ENCODE results near the gene INPP1.
"Not testable (repeated sequence)": the region's sequence is repeated elsewhere in the genome, so short reads cannot be mapped to it uniquely, and the experiment has no call there.

The INPP1 gene, protein sequence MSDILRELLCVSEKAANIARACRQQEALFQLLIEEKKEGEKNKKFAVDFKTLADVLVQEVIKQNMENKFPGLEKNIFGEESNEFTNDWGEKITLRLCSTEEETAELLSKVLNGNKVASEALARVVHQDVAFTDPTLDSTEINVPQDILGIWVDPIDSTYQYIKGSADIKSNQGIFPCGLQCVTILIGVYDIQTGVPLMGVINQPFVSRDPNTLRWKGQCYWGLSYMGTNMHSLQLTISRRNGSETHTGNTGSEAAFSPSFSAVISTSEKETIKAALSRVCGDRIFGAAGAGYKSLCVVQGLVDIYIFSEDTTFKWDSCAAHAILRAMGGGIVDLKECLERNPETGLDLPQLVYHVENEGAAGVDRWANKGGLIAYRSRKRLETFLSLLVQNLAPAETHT

GRCh38 chr2:190343536-190344275 is at the start of gene INPP1:
Gene INPP1, plus strand, starts transcription at chr2:190343589. Its CDS starts 16,514 bp downstream, at chr2:190360103.
- DNase-seq = peak in 1 of 4 experiments; percentile 15

- DNase-seq = not testable (repeated sequence)
These were observed 45.5 kb upstream of the INPP1 start for GRCh38 chr2:190297880-190298279.

- no peak for DNase-seq
These were observed 42.4 kb upstream of the INPP1 start for GRCh38 chr2:190301032-190301431.

- no peak for DNase-seq
These were observed 41.3 kb upstream of the INPP1 start for GRCh38 chr2:190302052-190302451.

DNA sequence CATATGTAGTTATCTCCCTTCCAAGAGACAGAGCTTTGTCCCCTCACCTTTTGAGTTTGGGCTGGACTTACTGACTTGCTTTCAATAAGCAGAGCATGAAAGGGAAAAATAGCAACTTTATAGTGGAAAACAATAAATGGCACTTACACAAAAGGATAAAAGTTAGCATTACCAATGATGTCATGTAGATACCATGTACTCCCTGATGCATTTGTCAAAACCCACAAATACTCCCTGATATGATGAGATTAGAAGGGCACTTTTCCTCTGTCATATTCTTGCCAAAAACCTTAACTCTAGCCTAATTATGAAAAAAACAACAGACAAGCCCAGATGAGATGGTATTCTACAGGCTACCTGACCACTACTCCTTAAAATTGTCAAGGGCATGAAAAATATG is 39.7 kb upstream of the INPP1 start:
- DNase-seq = no peak

- no peak for DNase-seq
These were observed 39.0 kb upstream of the INPP1 start for GRCh38 chr2:190304404-190304803.

DNA sequence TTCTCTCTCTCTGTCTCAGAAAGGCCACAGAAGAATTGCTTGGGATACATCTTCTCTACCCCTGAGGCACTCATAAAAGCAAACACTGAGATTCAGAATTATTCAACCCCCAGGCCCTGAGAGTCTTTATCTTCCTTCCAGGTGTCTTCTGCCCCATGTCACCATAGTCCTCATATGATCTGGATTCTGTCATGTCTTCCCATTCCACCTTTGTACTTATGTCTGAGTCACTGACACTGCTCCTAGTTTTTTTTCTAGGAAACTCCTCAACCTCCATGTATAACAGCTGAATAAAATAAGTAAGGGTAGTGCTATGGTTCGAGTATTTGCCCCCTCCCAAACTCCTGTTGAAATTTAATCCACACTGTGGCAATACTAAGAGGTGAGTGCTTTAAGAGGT is 35.4 kb upstream of the INPP1 start:
- no peak for DNase-seq

DNA sequence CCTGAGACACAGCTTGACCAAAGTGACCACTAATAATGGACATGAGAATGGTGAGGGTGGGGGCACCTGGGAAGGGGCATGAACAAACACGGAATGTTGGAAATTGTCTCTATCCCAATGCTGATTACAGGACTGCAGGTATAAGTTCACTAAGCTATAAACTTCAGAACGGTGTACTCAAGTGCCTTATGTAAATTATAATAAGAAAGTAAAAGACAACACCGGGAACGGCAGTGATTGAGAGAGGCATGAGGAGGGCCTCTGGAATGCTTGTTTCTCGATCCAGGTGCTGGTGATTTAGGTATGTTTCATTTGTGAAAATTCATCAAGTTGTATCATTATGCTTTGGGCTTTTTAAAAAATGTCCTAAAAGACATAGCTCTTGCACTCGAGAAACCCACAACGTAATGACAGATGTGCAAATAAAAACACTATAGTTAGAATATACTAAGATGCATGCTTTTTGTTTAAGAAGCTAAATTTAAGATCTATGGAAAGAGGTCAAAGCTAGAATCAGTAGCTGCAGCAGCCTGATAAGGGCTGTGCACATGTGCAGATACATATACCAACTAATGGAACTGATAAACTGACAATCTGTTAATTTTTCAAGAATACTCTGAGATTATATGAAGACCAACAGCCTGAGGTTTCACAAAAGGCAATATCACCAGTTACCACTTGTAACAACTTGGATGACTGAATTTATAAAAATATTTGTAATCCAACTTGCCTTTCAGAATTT is 31.3 kb upstream of the INPP1 start:
- no peak for DNase-seq

DNA sequence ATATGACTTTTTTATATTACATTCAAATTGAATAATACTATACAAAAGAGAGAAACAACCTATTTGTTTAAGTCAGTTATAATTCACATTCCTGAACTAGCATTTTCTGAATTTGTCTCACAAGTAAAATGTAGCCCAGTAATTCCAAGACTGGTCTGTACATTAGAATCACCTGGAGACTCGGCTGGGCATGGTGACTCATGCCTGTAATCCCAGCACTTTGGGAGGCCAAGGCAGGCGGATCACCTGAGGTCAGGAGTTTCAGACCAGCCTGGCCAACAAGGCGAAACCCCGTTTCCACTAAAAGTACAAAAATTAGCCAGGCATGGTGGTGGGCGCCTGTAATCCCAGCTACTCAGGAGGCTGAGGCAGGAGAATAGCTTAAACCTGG is 30.8 kb upstream of the INPP1 start:
- DNase-seq = not testable (repeated sequence)

DNA sequence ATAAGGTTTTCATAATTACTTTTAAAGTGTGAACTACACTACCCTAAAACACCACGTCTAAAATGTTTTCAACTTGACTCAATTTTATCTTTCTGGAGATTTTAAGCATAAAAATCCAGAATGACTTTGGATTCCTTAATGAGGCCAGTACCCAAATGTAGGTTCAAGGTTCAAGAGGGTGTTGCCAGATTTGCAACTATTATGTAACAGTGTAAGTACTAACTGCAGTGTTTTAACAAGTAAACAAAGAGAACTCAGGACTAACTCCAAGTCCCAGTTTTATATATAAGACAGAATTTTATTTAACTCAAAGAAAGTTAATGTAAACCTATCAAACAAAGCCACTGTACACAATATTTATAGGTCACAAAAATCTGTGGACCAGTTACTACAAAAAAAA is 29.5 kb upstream of the INPP1 start:
- no peak for DNase-seq

- no peak for DNase-seq
These were observed 28.1 kb upstream of the INPP1 start for GRCh38 chr2:190315273-190315672.

- DNase-seq = no peak
These were observed 24.9 kb upstream of the INPP1 start for GRCh38 chr2:190318514-190318913.

GRCh38 chr2:190318931-190319554 is 24.3 kb upstream of the INPP1 start:
- DNase-seq = no peak

GRCh38 chr2:190319555-190320498 is 23.6 kb upstream of the INPP1 start, which contains the start of gene HIBCH:
Gene HIBCH, minus strand, starts transcription at chr2:190319826. Its CDS starts 76 bp downstream, at chr2:190319750.
- DNase-seq = peak; percentile 57 to 77 (median 66)

DNA sequence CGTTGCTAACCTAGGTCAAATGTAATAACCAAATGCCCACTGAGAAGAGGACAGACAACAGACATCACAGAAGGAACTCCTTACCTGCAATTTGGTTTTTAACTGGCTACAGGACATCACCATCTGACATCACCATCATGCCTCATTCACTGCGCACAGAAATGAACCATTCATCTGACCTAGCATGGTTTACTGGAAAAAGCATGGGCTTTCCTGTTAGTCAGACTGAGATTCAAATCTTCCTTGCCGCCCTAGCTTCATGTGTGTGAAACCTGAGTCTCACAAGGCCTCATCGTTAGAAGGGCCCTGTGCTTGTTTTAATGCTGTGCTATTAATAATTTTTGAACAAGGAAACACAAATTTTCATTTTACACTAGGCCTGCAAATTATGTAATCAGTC is 22.7 kb upstream of the INPP1 start:
- peak in 1 of 4 experiments; percentile 10 for DNase-seq

GRCh38 chr2:190323406-190323805 is 20.0 kb upstream of the INPP1 start:
- no peak for DNase-seq

DNA sequence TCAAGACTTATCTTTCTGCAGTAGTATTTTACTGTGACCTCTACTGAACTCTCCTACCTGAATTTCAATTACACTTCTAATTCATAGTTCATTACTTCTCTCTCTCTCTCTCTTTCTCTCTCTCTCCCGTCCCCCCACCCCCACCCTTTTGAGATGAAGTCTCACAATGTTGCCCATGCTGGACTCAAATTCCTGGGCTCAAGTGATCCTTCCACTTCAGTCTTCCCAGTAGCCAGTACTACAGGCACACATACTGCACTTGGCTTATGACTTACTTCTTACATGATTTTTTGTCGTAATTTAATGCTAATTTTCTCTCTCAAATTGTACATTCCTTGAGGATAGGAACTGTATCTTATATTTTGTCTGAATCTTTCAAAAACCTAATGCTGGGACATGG is 17.8 kb upstream of the INPP1 start:
- DNase-seq = no peak

GRCh38 chr2:190327867-190328572 is 15.4 kb upstream of the INPP1 start:
- DNase-seq = no peak

DNA sequence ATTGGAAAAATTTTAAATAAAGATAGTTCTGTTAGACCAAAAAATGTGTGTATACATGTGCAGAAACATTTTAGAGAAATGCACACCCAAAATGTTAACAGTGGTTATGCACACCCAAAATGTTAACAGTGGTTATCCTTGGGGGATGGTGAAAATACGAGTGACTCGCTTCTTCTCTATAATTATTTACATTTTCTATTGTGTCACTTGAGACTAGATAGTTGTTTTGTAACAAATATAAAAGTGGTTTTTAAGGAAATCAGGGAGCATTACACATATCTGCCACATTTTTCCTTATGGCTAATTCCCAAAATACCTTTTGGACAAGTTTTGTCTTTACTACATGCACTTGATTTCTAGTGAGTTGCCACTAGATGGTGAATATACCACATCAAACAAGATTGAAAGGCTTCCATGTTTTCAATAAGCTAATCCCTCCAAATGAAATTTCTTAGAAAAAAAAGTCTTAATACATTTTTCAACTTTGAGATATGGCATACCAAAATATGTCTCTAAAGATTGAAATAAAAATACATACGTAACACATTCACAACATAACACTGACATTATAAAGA is 14.7 kb upstream of the INPP1 start:
- no peak for DNase-seq

- DNase-seq = no peak
These were observed 10.0 kb upstream of the INPP1 start for GRCh38 chr2:190333395-190333794.

GRCh38 chr2:190333928-190334327 is 9.5 kb upstream of the INPP1 start:
- no peak for DNase-seq
